ENCODE data around the gene SLC24A5. TPM values are rescaled to one million over a fixed set of nuclear protein-coding genes. Genes with fewer than 3 reads are reported as not detected.

Gene SLC24A5
- total RNA-seq, 3 donors from 2014 or later: not detected

GRCh38 chr15:48109212-48109611, 11.6 kb upstream of the SLC24A5 start:
- Histone ChIP-seq H3K9me3 (no peaks in the 10 kb centered on the region), H3K27me3 (no peaks in the 10 kb centered on the region), H3K36me3 (no peaks in the 10 kb centered on the region), H3K4me3 (no peak overlapping the region), H3K27ac (no peak overlapping the region), H3K4me1 (no peaks in the 10 kb centered on the region)
- TF ChIP-seq POLR2A (IDR thresholded peaks at IDR 0.05) (no peak), CTCF (IDR thresholded peaks at IDR 0.05) (no peak), POLR2AphosphoS5 (IDR thresholded peaks at IDR 0.05) (no peak)
- intact Hi-C loops (cut with DNase I; ENCODE audit: low total_unique reads): no loop called here
- DNase-seq (ENCODE audit: low spot score in 2 of 2): no peak

- no peaks in the 10 kb centered on the region for H3K4me1 ChIP-seq
- intact Hi-C loops (cut with DNase I; ENCODE audit: low total_unique reads): no loop called here
- no peak overlapping the region for H3K4me3 ChIP-seq
- no peaks in the 10 kb centered on the region for H3K27me3 ChIP-seq
- no peak overlapping the region for H3K27ac ChIP-seq
- DNase-seq (ENCODE audit: low spot score in 2 of 2): no peak
- H3K36me3 ChIP-seq: no peaks in the 10 kb centered on the region
- H3K9me3 ChIP-seq: no peaks in the 10 kb centered on the region
- no peak for TF ChIP-seq POLR2A (IDR thresholded peaks at IDR 0.05)
- no peak for TF ChIP-seq POLR2AphosphoS5 (IDR thresholded peaks at IDR 0.05)
- TF ChIP-seq CTCF (IDR thresholded peaks at IDR 0.05): no peak
Observed at GRCh38 chr15:48109856-48110531, 10.8 kb upstream of the SLC24A5 start.

- DNase-seq (ENCODE audit: low spot score in 2 of 2): no peak
Observed at GRCh38 chr15:48112242-48112641, 8.5 kb upstream of the SLC24A5 start.

GRCh38 chr15:48119277-48119676, 1.5 kb upstream of the SLC24A5 start:
- intact Hi-C loops (cut with DNase I; ENCODE audit: low total_unique reads): no loop called here

More at GRCh38 chr15:48112242-48112641, 8.5 kb upstream of the SLC24A5 start:
- no peaks in the 10 kb centered on the region for H3K36me3 ChIP-seq
- no peaks in the 10 kb centered on the region for H3K27me3 ChIP-seq
- no peak overlapping the region for H3K4me3 ChIP-seq
- TF ChIP-seq POLR2A (IDR thresholded peaks at IDR 0.05): no peak
- TF ChIP-seq CTCF (IDR thresholded peaks at IDR 0.05): no peak
- no peak for TF ChIP-seq POLR2AphosphoS5 (IDR thresholded peaks at IDR 0.05)
- intact Hi-C loops (cut with DNase I; ENCODE audit: low total_unique reads): no loop called here
- H3K4me1 ChIP-seq: no peaks in the 10 kb centered on the region
- H3K27ac ChIP-seq: no peak overlapping the region
- H3K9me3 ChIP-seq: no peaks in the 10 kb centered on the region

More at GRCh38 chr15:48119277-48119676, 1.5 kb upstream of the SLC24A5 start:
- H3K4me3 ChIP-seq: no peak overlapping the region
- DNase-seq (ENCODE audit: low spot score in 2 of 2): no peak
- no peak for TF ChIP-seq CTCF (IDR thresholded peaks at IDR 0.05)
- TF ChIP-seq POLR2AphosphoS5 (IDR thresholded peaks at IDR 0.05): no peak
- no peak for TF ChIP-seq POLR2A (IDR thresholded peaks at IDR 0.05)
- H3K27ac ChIP-seq: no peak overlapping the region
- no peaks in the 10 kb centered on the region for H3K9me3 ChIP-seq
- H3K36me3 ChIP-seq: no peaks in the 10 kb centered on the region
- no peaks in the 10 kb centered on the region for H3K4me1 ChIP-seq
- no peaks in the 10 kb centered on the region for H3K27me3 ChIP-seq
